GM19193 (cell line): ENCODE data around the gene DNAI7.

Experiments used
- POLR2A ChIP-seq: IDR thresholded peaks from 4 replicates; pipeline ENCODE4 v1.6.1; 2011; ENCODE audit not compliant: insufficient read depth, insufficient read length; ENCODE audit errors: extremely low read depth

The DNAI7 gene

DNA sequence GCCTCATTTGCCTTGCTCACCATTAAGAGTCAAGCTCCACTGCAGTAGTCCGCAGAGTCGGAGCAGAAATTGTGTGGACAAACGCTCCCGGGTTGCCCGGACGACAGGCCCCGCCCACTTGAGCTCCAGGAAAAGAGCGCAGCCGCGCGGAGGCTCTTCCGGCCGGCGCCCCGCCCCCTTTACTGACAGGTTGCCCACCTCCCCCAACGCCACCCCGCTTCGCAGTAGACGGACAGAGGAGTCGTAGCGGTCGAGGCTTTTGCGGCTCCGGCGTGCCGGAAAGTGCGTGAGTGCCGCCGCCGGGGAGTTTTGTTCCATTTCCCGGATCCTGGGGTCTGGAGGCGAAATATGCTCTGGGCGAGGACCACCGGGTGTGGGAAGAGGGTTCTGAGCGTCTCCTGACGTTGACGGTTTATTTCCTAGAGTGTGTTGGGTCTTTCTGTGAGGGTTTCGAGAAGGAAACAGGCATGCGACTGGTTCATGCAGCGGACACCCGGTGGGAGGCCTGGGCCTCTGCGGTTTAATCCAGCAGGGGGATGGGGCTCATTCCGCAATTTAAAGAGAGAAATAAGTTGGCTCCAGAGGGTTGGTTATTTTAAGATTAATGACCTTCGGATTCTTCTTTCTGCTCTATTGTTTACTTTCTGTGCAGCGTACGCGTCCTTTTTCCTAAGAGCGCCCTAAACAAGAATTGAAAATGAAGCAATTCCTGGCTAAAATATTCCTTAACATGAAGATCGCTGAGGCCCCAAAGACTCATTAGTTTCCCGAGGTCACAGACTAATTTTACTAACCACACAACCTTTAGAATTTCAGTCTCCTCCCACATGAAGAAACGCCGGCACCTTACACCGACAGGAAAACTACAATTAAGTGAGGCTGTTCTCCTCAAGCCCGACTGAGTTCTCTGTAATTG is at the start of gene DNAI7, which contains the start of gene ETFRF1:
Gene DNAI7, minus strand, starts transcription at position 105 of the 916 bp plus-strand sequence. Its CDS starts 82 bp downstream, at position 23.
Gene ETFRF1, plus strand, starts transcription at position 182 of the 916 bp plus-strand sequence. CDS start 8,720 bp downstream, outside the sequence.
- TF ChIP-seq POLR2A: peak; percentile 93

- no peak for TF ChIP-seq POLR2A
Measured at GRCh38 chr12:25243680-25243990, 48.7 kb upstream of the DNAI7 start.

DNA sequence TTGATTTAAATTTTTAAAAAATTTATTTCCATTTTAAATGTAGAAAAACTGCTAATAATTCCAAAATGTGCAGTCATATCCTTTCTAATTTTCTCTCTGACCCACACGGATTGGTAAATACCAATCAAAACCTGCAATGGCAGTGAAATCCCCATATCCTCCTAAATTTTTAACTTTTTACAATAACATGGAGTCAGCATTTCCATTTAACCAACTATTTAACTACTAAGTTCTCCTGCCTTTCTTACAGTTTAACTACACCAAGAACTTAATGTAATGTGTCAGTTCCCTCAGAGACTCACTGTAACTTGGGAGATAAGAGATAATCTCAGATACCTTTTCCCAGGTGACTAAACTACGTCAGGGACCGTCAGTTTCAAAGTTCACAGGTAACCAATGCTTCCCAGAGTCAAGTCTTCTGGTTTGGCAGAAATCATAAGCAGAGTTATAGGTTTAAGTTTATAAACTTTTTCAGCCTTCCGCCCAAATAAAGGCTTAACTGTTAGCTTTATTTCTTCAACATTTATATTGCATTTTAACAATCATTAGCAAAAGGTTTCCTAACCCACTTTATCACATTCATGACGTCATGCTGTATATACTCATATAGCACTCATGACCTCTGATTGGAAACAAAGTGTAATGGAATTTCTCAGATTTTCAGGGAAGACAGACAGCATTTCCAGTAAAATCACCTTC is 48.2 kb upstream of the DNAI7 start:
- TF ChIP-seq POLR2A: no peak

DNA sequence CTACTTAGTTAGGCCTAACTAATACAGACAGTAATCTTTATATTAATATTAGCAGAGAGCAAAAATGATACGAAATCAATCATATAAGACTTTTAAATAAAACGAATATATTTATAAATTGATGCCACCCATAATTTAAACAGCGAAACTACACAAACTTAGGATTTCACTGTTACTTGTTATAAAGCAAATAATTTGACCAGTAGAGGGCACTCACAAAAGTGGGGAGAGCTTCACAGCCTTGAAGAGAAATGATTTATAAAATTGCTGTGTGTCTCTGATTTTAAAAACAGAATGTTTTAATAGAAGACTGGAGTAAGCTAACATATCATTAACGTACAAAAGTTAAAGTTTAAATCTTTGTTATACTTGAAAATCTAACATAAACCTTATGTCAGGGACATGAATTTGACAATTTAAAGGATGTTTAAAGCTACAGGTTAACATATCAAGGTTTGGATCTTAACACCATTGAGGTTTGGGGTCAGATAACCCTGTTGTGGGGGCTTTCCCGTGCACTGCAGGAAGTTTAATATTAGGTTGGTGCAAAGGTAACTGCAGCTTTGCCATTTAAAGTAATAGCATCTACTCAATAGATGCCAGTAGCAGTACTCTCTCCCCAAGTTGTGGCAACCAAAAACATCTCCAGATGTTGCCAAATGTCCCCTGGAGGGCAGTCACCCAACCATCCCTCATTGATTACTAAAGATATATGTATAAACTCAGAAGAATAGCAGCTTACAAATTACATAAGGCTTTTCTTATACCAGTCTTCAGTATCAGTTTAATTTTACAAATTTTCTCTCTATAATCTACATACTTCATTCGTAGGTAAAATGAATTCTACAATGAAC is 46.4 kb upstream of the DNAI7 start:
- no peak for TF ChIP-seq POLR2A

DNA sequence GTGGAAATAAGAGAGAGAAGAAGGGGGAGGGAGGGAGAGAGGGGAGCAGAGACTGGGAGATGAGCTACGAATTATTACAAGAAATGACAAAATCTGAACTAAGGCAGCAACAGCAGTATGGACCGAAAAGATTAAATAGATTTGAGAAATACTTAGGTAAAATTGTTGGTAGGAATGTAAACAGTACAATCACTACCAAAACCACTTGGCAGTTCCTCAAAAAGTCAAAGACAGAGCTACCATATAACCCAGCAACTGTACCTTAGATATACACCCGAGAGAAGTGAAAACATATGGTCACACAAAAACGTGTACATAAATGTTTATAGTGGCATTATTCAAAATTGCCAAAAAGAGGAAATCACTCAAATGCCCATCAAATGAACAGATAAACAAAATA is 41.7 kb upstream of the DNAI7 start:
- no peak for TF ChIP-seq POLR2A

GRCh38 chr12:25236190-25236589 is 41.2 kb upstream of the DNAI7 start:
- TF ChIP-seq POLR2A: no peak

DNA sequence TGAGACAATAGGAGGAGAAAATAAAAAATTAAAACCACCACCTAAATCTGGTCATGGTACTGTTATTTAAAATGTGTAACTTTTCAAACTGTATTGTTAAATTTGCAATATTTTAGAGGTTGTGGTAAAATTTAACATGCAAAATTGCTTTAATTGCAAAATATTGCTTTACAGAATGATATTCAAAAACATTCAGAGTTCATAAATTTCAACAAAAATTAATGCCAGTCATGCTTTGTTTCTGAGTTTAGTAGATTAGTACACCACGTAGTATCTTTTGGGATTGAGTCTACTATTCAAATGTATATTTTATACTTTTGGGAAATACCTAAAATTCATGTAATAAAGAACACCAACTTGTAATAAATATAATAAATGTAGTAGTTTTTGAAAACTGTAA is 18.4 kb upstream of the DNAI7 start:
- no peak for TF ChIP-seq POLR2A

- TF ChIP-seq POLR2A: no peak
Measured at GRCh38 chr12:25208554-25208953, 13.6 kb upstream of the DNAI7 start.

GRCh38 chr12:25207846-25208245 is 12.9 kb upstream of the DNAI7 start:
- no peak for TF ChIP-seq POLR2A

- TF ChIP-seq POLR2A: no peak
Measured at GRCh38 chr12:25207411-25207810, 12.5 kb upstream of the DNAI7 start.

- no peak for TF ChIP-seq POLR2A
Measured at GRCh38 chr12:25202137-25202536, 7.2 kb upstream of the DNAI7 start.

DNA sequence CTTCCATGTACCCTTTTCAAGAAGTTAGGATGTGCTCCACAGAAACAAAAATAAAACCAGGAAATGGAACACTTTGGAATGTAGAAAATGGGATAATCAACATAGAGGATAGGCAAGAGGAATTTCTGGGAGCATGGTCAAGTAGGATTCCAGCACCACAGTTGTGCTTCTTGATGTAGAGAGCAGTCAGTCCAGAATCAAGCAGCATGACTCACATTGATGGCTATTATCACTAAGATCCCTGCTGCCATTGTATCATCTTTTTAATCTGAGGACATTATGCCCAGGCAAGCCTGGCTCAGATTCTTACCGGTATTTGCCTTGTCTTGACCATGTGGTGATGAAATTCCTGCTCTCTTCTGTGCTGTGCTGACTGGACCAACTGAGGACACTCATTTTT is 5.7 kb upstream of the DNAI7 start:
- TF ChIP-seq POLR2A: no peak

DNA sequence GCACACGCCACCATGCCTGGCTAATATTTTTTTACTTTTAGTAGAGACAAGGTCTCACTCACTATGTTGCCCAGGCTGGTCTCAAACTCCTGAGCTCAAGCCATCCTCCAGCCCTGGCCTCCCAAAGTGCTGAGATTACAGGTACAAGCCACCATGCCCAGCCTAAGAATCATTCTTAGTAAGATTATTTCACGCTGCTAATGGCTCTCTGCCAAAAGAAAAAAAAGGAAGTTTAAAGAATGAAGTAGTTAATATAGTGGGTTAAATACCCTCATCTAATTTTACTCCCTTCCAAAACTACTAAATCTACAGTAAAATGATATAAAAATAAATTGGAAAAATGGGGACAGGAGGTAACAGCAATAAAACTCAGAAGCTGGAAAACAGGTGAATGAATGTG is 2.6 kb upstream of the DNAI7 start:
- no peak for TF ChIP-seq POLR2A

DNA sequence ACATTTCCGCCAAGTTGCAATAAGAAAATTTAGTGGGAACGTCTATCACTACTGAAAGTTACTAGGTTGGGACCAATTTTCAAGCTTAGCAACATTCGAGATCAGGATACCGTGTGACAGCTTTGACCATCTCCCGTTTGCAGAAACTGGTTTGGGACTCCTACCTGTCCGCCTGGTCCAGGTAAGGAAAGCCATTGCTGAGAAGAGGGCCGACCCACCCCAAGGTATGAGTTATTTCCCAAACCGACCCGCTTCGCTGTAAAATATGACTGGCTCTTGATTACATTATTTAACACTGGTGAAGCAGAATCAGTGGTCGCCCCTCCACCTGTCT is 271 bp downstream of the DNAI7 start:
- TF ChIP-seq POLR2A: no peak

DNA sequence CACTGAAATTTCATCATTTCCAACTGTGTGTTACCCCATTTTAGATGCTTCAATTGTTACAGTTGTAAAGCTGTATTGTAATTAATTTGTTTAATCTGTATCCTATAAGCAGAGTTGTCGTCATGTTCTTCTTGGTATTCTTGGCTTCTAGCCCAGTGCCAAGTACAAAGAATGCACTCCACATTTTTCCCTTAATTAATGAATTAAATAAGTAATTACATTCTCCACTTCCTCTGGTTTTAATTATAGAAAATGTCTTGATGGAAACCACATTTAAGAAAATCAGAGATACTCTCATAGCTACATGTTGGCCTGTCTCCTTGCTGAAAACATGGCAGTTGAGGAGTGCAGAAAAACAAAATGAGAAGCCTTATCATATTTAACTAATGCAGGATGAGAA is 746 bp downstream of the DNAI7 start:
- no peak for TF ChIP-seq POLR2A

- no peak for TF ChIP-seq POLR2A
Measured at GRCh38 chr12:25190793-25191192, 4.2 kb downstream of the DNAI7 start.

GRCh38 chr12:25189656-25190055 is 5.3 kb downstream of the DNAI7 start:
- no peak for TF ChIP-seq POLR2A
